Tibial nerve (tissue), 3 donors: ENCODE results near the gene KDM4B.

Experiments
- CTCF ChIP-seq, 5 experiments: fragments of 200-600 bp in 3 of 5; fragments of 450-650 bp in 2 of 5; sonication (generic) in 3 of 5; IDR thresholded peaks; one replicate each; pipeline ENCODE4 v1.5.1; 2016 to 2019; ENCODE audit warnings: antibody characterized with exemption in 5 of 5, mild to moderate bottlenecking in 3 of 5, moderate library complexity in 2 of 5
- POLR2A ChIP-seq, 2 donors: fragments of 450-650 bp; IDR thresholded peaks; one replicate each; pipeline ENCODE4 v1.6.1; 2017; ENCODE audit warnings: antibody characterized with exemption in 2 of 2, mild to moderate bottlenecking in 2 of 2, moderate library complexity in 2 of 2

DNA sequence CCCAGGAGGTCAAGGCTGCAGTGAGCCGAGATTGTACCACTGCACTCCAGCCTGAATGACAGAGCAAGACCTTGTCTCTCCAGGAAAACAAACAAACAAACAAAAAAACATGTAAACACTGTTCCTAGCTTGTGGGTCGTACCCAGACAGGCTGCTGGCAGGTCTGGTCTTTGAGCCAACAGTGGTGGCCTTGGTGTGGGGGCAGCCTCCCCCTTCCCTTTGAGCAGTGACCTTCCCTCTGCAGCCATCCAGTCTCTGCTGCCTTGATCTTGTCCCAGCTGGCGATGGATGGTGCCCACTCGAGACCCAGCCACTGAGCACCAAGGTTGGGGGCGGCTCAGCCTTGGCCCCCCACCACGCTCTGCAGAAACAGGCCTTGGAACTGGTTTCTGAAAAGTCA lies 143.3 kb downstream of the KDM4B start:
- TF ChIP-seq CTCF (IDR thresholded peaks at IDR 0.05): no peak
- TF ChIP-seq POLR2A (IDR thresholded peaks at IDR 0.05): no peak
